Chondrocyte (in vitro differentiated cells): ENCODE data around the gene TRIM23. TPM values are rescaled to one million over a fixed set of nuclear protein-coding genes. Genes with fewer than 3 reads are reported as not detected.
"Not testable (repeated sequence)": the region's sequence is repeated elsewhere in the genome, so short reads cannot be mapped to it uniquely, and the experiment has no call there.

Experiments used
- DNase-seq: peaks from one replicate; pipeline ENCODE4 v3.0.0; 2021; ENCODE audit warnings: mixed read lengths, low spot score
- H3K27ac Mint-ChIP-seq: one replicate; pipeline ENCODE4 v1.8.0; 2021; ENCODE audit warnings: mild to moderate bottlenecking, moderate library complexity, mixed read lengths; ENCODE audit not compliant: unreplicated experiment
- H3K27me3 Mint-ChIP-seq: 2 replicates; pipeline ENCODE4 v1.8.0; 2021; ENCODE audit warnings: low read depth, mixed read lengths
- H3K36me3 Mint-ChIP-seq: 2 replicates; pipeline ENCODE4 v1.8.0; 2021; ENCODE audit warnings: low read depth, mixed read lengths
- H3K4me1 Mint-ChIP-seq: 2 replicates; pipeline ENCODE4 v1.8.0; 2021; ENCODE audit warnings: low read depth, mild to moderate bottlenecking, mixed read lengths
- H3K4me3 Mint-ChIP-seq: one replicate; pipeline ENCODE4 v1.8.0; 2021; ENCODE audit warnings: mild to moderate bottlenecking, moderate library complexity, mixed read lengths; ENCODE audit not compliant: unreplicated experiment
- H3K9me3 Mint-ChIP-seq: 2 replicates; pipeline ENCODE4 v1.8.0; 2021; ENCODE audit warnings: low read depth, mixed read lengths
- CTCF ChIP-seq: fragments of 200-600 bp; sonication (generic); IDR thresholded peaks from 2 replicates; pipeline ENCODE4 v1.5.0; 2021; ENCODE audit warnings: antibody characterized with exemption, mild to moderate bottlenecking, moderate library complexity
- total RNA-seq: library from RNA; stranded (reverse); gene quantifications from 3 replicates; pipeline ENCODE4 v1.2.1, GENCODE V29; 2021

TRIM23 gene
- total RNA-seq, 1 donor from 2014 or later: 17.5 TPM

GRCh38 chr5:65612298-65612907 lies 11.7 kb downstream of the TRIM23 start:
- TF ChIP-seq CTCF: no peak
- DNase-seq: no peak
- H3K36me3 Mint-ChIP-seq: peaks cover 27% of the 10 kb centered on the region
- no peak overlapping the region for H3K27ac Mint-ChIP-seq
- peaks cover 3% of the 10 kb centered on the region for H3K4me1 Mint-ChIP-seq
- H3K27me3 Mint-ChIP-seq: no peaks in the 10 kb centered on the region
- H3K4me3 Mint-ChIP-seq: no peak overlapping the region
- no peaks in the 10 kb centered on the region for H3K9me3 Mint-ChIP-seq

- no peak overlapping the region for H3K4me3 Mint-ChIP-seq
- H3K4me1 Mint-ChIP-seq: peaks cover 3% of the 10 kb centered on the region
- no peak for TF ChIP-seq CTCF
- peaks cover 31% of the 10 kb centered on the region for H3K36me3 Mint-ChIP-seq
- no peaks in the 10 kb centered on the region for H3K27me3 Mint-ChIP-seq
- no peaks in the 10 kb centered on the region for H3K9me3 Mint-ChIP-seq
- DNase-seq: no peak
- H3K27ac Mint-ChIP-seq: no peak overlapping the region
Observed at GRCh38 chr5:65611524-65611923, 12.6 kb downstream of the TRIM23 start.

GRCh38 chr5:65601761-65602160 lies 22.4 kb downstream of the TRIM23 start:
- H3K27me3 Mint-ChIP-seq, H3K27ac Mint-ChIP-seq, H3K4me1 Mint-ChIP-seq, DNase-seq, H3K4me3 Mint-ChIP-seq: not testable (repeated sequence)
- Mint-ChIP-seq H3K36me3 (peaks cover 47% of the 10 kb centered on the region), H3K9me3 (peaks cover 16% of the 10 kb centered on the region)

GRCh38 chr5:65588694-65589093 lies 35.4 kb downstream of the TRIM23 start:
- Mint-ChIP-seq H3K27me3 (no peaks in the 10 kb centered on the region), H3K4me3 (no peak overlapping the region), H3K27ac (no peak overlapping the region), H3K36me3 (peaks cover 22% of the 10 kb centered on the region), H3K4me1 (no peaks in the 10 kb centered on the region), H3K9me3 (no peaks in the 10 kb centered on the region)
- peak; percentile 69 for TF ChIP-seq CTCF
- no peak for DNase-seq

- no peaks in the 10 kb centered on the region for H3K9me3 Mint-ChIP-seq
- H3K4me3 Mint-ChIP-seq: no peak overlapping the region
- peaks cover 19% of the 10 kb centered on the region for H3K36me3 Mint-ChIP-seq
- no peak for TF ChIP-seq CTCF
- H3K27me3 Mint-ChIP-seq: no peaks in the 10 kb centered on the region
- peak overlapping the region; percentile 62 for H3K27ac Mint-ChIP-seq
- DNase-seq: no peak
- H3K4me1 Mint-ChIP-seq: peaks cover 20% of the 10 kb centered on the region
Observed at GRCh38 chr5:65577141-65577540, 47.0 kb downstream of the TRIM23 start.

GRCh38 chr5:65570598-65571226 lies 53.4 kb downstream of the TRIM23 start:
- Mint-ChIP-seq H3K4me3 (no peak overlapping the region), H3K9me3 (no peaks in the 10 kb centered on the region), H3K27ac (no peak overlapping the region), H3K36me3 (peaks cover 9% of the 10 kb centered on the region), H3K4me1 (peaks cover 7% of the 10 kb centered on the region), H3K27me3 (no peaks in the 10 kb centered on the region)
- no peak for DNase-seq
- no peak for TF ChIP-seq CTCF
